Skeletal muscle cell (primary cell): ENCODE measurements around the gene APLF.
"Not testable (repeated sequence)": the region's sequence is repeated elsewhere in the genome, so short reads cannot be mapped to it uniquely, and the experiment has no call there.

Experiments
- DNase-seq: peaks from one replicate; pipeline ENCODE4 v3.0.0-alpha.2; 2010; ENCODE audit warnings: low read depth
- H3K4me3 ChIP-seq: 2 replicates; pipeline ENCODE4 v1.5.1; 2011; ENCODE audit warnings: low read depth, mild to moderate bottlenecking, control low read depth, low read length, moderate library complexity

APLF gene

DNA sequence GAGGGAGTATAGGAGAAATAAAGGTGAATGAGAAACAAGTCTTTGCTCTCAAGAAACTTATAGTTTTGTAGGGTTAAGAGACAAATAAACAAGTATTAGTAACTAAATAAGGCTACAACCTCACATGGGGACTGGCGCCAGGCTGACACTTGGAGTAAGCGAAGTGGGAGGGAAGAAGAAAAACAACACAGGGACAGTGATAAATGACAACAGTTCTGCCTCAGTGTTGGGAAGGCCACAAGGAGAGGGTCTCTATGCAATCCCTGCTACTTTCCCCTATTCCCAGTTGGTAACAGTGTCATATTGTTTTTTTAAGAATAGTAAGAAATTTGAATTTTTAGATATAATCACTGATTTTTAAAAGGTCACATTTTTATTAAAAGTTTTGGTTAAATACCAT lies 4.0 kb downstream of the APLF start:
- DNase-seq: no peak
- H3K4me3 ChIP-seq: no peak overlapping the region

DNA sequence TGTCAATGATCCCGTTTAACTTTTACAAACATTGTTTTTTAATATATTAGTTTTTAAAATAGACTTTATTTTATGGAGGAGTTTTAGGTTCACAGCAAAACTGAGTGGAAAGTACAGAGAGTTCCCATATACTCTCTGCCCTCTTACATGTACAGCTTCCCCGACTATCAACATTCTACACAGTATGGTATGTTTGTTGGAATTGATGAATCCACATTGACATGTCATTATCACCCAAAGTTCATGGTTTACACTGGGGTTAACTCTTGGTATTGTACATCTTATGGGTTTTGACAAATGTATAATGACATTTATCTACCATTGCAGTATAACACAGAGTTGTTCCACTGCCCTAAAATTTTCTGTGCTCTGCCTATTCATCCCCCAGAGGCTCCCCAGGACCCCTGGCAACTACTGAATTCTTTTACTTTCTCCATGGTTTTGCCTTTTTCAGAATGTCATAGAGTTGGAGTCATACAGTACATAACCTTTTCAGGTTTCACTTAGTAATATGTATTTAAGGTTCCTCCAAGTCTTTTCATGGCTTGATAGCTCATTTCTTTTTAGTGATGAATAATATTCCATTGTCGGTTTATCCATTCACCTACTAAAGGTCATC lies 5.5 kb downstream of the APLF start:
- DNase-seq: no peak
- no peak overlapping the region for H3K4me3 ChIP-seq

DNA sequence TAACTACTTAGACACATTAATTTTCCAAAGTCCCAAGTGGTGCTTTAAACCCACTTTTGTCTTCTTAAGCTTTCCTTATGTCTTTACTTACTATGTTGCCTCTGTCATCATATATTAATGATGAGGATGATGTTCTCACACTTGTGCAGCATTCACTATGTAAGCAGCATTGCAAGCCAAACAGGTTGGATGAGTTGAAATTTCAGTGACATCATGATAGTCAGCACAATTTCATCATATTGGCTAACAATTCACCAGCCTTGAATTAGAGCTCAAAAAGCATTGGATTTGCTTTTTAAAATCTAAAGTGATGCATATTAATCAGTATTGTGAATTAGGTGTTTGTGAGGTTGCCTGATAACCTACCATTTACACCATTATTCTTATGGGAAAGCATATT lies 7.7 kb downstream of the APLF start:
- H3K4me3 ChIP-seq: no peak overlapping the region
- no peak for DNase-seq

DNA sequence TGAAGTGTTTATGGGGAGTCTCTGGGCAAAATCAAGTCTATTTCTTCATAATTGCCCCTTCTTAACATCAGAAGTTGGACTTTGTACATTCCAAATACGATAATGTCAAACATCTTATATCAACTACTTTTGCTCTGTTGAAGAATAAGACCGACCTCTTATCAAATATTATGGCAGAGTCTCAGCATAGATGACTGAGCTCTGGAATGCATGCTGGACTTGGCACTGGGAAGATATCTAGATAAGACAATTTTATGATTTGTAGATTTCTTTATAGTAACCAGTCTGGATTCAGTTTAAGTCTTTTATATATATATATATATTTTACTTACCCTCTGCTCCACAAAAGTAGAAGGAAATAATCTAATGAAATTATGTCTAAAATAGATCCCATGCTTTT lies 8.2 kb downstream of the APLF start:
- H3K4me3 ChIP-seq: no peak overlapping the region
- DNase-seq: no peak

DNA sequence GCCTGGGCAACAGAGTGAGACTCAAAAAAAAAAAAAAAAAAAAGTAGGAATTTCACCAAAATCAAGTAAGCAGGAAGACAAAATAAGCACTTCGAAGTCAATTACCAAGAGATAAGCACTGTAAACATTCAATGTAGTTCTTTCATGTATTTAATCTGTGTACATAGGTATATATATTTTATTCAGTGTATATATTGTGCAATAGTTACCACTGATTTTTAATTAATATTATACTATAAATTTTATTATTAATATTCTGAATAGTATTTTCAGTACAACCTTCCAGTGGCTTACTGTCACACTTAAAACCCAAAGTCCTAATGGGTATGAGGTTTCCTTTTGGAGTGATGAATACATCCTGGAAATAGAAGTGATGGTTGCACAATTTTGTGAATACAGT lies 9.1 kb downstream of the APLF start:
- no peak overlapping the region for H3K4me3 ChIP-seq
- no peak for DNase-seq

DNA sequence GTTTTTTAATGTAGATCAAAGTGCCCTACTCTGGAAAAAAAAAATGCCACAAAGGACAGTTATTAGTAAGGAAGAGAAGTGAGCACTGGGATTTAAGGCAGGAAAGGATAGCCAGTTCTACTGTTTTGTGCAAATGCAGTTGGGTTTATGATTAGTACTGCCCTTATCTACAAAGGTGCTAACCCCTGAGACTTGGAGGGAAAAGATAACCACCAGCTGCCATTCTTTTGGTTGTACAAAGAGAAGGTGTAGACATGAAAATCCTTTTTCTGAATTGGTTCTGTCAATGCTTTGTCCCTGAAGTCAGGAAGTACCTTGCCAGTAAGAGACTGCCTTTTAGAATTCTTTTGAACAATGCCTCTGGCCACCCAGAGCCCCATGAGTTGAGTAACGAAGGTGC lies 11.3 kb downstream of the APLF start:
- no peak overlapping the region for H3K4me3 ChIP-seq
- DNase-seq: no peak

DNA sequence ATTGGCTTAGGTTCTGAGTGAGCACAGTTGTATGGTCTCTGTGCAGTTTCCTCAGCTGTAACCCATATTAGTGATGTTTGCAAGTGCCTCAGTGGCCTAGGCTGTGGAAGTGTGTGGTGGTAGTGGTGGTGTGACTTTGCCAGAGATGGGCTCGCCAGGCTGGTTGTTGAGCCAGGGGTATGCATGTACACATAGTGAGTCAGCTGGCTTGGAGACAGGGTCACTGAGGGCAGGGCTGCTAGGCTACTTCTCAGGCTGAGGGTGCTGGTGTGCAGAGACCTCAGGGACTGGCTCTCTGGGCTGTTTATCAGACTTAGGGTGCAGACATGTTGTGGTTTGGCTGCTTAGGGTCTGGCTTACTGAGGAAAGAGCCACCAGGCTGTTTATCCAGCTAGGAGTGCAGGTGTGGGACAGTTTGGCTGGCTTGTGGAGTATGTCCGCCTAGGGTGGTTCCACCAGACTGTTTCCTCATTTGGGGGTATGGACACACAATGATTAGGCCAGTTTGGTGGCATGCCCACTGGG lies 15.0 kb downstream of the APLF start:
- H3K4me3 ChIP-seq: no peak overlapping the region
- DNase-seq: no peak

DNA sequence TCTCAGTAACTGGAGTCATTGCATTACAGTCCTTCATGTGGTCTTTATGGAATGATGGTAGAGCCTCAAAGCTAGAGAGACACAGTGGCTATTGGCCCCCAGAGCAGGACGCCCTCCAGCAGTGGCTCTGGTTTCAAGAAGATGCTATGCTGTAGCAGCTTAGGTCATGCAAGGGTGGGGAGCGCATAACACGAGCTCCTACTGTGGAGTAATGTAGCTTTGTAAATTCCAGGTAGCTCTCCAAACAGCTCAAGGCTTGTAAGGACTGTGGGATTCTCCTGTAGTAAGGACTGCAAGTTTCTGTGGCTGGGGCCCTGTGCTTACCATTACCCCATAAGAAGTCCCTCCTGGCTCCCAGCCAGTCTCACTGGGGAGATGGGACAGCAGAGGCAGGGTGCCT lies 15.6 kb downstream of the APLF start:
- no peak overlapping the region for H3K4me3 ChIP-seq
- no peak for DNase-seq

DNA sequence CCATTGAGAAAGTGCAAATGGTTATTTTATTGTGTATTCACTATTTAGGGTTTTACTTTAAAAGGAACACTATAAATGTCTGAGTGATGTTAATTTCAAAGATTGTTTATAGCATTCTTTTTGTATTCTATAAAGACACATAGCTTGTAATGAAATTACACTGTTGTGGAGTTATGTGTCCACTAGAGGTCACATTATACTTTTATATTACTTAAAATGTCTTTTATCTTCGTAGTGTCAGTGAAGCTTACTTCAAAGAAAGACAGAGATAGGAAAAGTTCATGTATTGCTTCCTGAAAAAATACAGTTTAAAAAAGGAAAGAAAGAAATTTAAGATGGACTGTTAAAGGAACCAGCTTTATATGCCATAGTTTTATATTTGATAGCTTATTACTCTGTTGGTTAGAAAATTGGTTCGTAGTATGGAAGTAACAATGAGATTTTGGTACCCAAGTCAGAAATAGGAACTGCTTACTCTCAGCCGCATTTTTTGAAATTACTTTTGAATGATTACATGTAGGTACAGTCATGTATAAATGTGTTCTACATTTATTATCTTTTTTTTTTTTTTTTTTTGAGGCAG lies 20.5 kb downstream of the APLF start:
- H3K4me3 ChIP-seq: no peak overlapping the region
- peak; percentile 6 for DNase-seq

DNA sequence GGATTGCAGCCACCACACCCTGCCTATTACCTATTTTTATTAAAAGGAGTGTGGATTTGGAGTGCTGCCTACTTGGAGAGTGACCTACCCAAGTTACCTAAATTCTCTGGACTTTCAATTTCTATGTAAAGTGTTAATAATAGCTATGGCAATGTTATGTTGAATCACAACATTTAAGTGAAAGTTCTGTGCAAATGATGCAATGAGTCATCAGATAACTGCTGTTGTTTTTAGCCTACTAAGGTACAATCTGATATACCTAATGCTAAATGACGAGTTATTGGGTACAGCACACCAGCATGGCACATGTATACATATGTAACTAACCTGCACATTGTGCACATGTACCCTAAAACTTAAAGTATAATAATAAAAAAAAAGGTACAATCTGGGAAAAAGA lies 21.2 kb downstream of the APLF start:
- not testable (repeated sequence) for DNase-seq, H3K4me3 ChIP-seq

DNA sequence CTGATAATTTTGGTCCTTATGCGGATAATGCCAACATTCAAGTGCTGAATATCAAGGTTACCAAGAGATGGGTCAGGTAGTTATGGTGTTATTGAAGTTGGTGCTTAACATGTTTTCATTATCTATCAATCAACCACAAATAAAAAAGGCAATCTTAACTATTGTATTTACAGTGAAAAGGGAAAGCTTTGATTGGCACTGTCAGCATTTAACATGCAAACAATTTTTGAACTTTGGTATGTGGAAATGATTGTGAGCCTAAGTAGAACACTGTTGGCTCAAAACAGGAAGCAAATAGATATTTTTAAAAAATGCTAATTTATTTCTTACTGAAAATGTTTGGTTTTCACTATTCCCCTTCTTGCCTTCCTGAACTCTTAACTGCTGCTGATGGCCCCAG lies 21.9 kb downstream of the APLF start:
- no peak for DNase-seq

DNA sequence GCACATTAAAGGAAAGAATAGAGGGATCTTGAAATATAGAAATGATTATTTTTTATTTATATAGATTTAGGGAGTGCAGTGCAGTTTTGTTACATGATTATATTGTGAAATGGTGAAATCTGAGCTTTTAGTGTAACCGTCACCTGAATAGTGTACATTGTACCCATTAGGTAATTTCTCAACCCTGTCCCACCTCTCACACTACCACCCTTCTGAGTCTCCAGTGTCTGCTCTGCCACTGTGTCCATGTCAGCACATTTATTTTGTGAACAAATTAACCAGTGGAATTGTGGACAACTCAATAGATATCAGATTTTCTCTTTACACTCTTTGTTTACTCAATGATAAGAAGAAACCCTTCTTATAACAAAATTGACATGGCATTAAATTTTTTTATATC lies 24.2 kb downstream of the APLF start:
- no peak overlapping the region for H3K4me3 ChIP-seq
- no peak for DNase-seq

More for the DNA sequence above, 21.9 kb downstream of the APLF start:
- H3K4me3 ChIP-seq: no peak overlapping the region

DNA sequence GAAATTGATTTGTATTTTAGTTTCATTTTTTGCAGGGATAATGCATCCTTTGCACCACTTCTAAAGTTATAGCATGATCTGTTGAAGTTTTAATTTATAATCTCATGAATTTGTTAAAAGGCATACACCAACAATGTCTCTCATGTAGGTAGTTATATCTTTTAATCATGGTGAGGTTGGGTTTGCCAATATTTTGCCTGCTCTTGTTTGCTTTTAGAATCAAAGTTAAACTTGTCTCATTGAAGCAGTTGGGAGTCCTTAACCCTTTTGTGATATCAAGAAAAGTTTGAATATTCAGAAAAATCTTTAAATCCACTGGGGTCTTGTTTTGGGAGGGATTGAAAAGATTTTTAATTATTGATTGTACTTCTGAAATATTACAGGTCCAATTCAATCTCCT lies 31.7 kb downstream of the APLF start:
- no peak overlapping the region for H3K4me3 ChIP-seq
- no peak for DNase-seq

DNA sequence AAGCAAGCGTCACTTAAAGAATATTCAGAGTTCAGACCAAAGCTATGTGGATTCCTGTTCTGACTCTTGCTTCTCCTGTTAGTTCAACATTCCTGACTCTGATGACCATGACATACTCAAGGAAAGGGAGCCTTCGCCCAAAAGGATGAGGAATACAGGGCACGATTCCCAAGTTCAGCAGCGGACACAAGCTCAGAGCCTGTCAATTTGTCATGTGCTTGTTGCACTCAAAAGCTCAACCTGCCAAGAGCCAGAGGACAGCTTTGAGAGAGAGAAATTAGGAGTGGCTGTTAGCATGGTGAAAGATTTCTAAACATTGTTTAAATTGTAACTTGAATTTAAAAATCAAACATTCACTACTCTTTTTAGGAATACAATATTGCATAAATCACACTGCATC lies 33.3 kb downstream of the APLF start:
- H3K4me3 ChIP-seq: no peak overlapping the region
- DNase-seq: no peak

DNA sequence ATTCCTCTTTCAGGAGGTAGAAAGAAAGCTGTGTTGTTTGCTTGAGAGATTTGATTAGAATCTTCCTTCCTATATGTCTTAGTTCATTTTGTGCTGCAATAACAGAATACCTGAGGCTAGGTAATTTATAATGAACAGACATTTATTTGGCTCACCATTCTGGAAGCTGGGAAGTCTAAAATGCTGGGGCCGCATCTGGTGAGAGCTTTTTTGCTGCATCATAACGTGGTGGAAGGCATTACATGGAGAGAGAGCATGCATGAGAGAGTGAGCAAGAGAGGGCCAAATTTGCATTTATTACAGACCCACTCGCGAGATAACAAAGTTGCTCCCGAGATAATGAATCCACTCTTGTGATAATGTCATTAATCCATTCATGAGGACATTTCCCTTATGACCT lies 34.4 kb downstream of the APLF start:
- H3K4me3 ChIP-seq: no peak overlapping the region
- no peak for DNase-seq

DNA sequence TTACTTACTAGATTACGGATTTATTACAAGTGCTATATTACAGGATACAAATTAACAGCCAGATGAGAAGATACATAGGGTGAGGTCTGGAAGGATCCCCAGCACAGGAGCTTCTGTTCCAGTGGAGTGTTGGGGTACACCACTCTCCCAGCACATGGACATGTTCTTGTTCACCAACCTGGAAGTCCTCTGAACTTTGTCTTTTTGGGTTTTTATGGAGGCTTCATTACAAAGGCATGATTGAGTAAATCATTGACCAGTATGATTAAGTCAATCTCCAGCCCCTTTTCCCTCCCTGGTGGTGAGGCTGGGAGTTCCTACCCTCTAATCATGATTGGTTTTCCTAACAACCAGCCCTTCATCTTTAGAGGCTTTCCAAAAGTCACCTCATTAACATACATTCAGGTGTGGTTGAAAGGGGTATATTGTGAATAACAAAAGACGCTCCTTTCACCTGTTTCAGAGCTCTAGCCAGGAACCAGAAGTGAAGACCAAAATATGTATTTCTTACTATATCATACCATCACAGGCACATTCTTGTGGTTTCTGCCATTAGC lies 38.3 kb downstream of the APLF start:
- no peak overlapping the region for H3K4me3 ChIP-seq
- no peak for DNase-seq

DNA sequence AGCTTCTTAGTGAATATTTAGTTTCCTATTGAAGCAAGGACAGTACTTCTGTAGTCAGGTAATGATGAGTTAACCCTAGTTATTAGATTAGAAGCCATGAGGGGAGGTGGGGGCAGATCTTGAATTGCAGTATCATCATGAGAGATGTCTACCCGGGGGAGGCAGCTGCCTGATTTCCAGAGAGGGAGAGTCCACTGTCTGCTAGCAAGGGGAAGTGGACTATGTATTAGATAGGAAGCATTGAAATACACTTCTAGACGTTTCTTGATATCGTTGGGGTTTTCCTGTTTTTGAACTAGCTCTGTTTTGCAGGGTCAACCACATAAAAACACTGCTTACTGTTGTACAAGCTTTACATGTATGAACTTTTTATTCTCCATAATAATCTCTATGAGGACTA lies 38.8 kb downstream of the APLF start:
- H3K4me3 ChIP-seq: no peak overlapping the region
- no peak for DNase-seq

DNA sequence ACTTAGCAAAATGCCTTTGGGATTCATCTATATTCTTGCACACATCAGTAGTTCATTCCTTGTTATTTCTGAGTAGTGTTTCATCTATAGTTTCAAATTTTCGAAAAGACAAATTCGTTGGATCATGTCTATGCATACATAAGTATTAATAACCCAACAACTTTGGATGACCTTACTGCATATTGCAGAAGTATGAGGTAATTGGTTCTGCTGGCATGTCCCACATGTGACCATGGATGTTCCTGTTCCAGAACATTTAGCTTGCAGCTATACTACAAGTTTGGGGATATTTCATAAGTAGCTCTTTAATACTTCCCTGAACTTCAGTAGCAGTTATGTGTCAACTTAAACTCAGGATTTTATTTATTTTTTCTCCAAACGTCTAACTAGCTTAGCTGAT lies 44.9 kb downstream of the APLF start:
- no peak for DNase-seq
- H3K4me3 ChIP-seq: no peak overlapping the region

DNA sequence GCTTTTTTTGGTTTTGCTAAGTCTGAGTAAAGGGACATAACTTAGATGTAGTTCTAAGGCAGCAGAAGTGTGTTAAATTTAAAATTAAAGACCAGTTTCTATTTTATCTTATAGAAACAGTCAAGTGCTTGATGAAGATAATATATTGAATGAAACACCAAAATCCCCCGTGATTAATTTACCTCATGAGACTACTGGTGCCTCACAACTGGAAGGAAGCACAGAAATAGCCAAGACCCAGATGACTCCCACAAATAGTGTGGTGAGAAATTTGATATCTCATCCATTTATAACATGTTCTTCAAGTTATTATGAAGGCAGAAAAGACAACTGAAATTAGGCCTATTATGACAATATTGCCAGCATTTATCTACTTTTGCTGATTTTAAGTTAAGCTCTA lies 45.6 kb downstream of the APLF start:
- no peak overlapping the region for H3K4me3 ChIP-seq
- DNase-seq: no peak

DNA sequence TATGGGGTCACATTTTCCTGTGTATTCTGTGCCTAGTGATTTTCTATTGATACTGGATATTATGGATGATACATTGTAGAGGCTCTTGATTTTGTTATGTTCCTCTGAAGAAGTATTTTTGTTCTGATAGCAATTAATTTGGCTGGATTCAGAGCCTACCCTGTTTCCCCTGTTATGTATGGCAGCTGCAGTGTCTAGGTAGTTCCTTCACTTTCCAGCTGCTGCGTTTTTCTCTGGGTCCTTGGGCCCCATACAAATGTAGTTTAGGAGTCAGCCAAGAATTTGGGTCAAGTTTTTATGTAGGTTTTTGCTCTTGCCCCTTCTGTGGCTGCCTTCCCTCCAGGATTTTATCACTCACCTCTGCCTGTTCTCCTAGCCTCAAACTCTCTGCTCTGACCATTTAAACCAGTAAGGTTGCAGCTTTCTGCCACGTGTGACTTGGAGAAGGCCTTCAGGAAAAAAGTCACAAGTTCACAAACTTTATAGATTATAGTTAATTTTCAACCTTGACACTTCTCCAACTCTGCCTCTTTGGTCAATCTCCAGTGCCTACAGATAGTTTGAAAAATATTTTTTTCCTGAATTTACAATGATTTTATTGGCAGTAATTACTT lies 47.0 kb downstream of the APLF start:
- no peak for DNase-seq
- no peak overlapping the region for H3K4me3 ChIP-seq
